ENCODE measurements around the gene MRPS18B.

MRPS18B gene

DNA sequence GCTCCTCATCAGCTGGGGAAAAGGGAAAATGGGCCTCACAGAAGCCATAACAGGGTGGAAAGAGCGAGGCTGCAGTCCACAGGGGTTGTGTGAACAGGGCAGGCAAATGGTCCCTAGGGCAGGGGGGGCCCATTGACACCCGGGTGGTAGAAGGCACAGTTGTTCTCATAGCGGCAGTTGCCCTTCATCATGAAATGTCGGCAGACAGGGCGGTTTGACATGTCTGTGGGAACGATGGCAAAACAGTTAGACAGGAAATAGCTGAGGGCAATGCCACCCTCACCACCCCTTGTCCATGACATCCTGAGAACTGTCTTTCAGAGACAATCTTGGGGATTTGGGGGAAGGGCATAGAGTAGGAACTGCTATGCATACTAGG lies 16.2 kb upstream of the MRPS18B start:
- TF ChIP-seq, protein P1, sequence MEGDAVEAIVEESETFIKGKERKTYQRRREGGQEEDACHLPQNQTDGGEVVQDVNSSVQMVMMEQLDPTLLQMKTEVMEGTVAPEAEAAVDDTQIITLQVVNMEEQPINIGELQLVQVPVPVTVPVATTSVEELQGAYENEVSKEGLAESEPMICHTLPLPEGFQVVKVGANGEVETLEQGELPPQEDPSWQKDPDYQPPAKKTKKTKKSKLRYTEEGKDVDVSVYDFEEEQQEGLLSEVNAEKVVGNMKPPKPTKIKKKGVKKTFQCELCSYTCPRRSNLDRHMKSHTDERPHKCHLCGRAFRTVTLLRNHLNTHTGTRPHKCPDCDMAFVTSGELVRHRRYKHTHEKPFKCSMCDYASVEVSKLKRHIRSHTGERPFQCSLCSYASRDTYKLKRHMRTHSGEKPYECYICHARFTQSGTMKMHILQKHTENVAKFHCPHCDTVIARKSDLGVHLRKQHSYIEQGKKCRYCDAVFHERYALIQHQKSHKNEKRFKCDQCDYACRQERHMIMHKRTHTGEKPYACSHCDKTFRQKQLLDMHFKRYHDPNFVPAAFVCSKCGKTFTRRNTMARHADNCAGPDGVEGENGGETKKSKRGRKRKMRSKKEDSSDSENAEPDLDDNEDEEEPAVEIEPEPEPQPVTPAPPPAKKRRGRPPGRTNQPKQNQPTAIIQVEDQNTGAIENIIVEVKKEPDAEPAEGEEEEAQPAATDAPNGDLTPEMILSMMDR (IDR thresholded peaks at IDR 0.05; ENCODE audit: low read depth, low read length) = no peak
- in situ Hi-C loops (cut with HindIII; ENCODE audit: low sequenced_read_pairs) = no loop called here
- H3K4me3 ChIP-seq (ENCODE audit: low read depth, low read length) = no peak overlapping the region
- no peak for DNase-seq (ENCODE audit: low read depth, low spot score)

DNA sequence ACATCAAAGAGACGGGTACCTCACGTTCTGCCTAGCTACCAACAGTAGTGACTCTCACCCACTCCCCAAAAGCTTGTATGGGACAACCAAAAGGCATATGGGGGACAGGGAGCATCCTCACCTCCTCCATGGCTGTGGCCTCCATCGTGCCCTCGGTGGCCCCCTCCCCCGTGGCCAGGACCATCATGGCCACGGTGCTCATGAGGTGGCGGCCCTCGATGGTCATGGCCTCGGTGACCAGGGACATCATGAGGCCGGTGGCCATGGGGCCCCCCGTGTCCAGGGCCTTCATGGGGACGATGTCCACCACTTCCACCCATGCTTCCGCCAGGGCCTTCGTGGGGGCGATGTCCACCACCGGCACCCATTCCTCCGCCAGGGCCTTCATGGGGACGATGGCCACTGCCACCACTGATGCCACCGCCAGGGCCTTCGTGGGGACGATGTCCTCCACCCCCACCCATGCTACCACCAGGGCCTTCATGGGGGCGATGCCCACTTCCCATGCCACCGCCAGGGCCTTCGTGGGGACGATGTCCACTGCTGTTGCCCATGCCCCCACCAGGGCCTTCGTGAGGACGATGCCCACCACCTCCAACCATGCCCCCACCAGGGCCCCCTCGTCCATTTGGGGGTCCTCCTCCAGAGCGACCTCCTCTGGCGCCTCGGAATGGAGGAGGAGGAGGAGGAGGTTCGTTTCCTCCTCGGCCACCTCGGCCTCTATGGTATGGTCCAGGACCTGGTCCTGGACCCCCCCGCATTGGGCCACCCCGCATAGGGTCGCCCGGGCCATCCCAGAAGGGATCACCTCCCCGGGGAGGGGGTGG lies 15.6 kb upstream of the MRPS18B start:
- no peak overlapping the region for H3K4me3 ChIP-seq (ENCODE audit: low read depth, low read length)
- TF ChIP-seq, protein P1 (IDR thresholded peaks at IDR 0.05; ENCODE audit: low read depth, low read length) = no peak
- DNase-seq (ENCODE audit: low read depth, low spot score) = no peak
- in situ Hi-C loops (cut with HindIII; ENCODE audit: low sequenced_read_pairs) = no loop called here

DNA sequence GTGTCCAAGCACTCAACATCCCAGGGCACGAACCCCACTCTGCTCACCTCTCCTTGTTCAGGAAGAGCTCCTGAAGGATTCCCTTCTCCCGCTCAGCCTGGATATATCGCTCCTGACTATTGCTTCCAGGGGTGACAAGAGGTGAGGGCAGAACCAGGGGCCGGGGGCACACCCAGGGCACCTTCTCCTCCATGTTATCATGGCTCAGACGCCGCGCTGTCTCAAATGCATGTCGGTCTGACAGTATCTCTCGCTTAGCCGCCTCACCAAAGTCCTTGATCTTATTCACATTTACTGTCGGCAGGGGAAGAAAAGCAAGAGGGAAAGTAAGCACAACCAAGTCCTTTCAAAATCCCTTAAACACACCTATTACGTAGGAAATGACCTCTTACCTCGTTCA lies 13.7 kb upstream of the MRPS18B start:
- TF ChIP-seq, protein P1 (IDR thresholded peaks at IDR 0.05; ENCODE audit: low read depth, low read length) = no peak
- DNase-seq (ENCODE audit: low read depth, low spot score) = no peak
- in situ Hi-C loops (cut with HindIII; ENCODE audit: low sequenced_read_pairs) = no loop called here
- no peak overlapping the region for H3K4me3 ChIP-seq (ENCODE audit: low read depth, low read length)

DNA sequence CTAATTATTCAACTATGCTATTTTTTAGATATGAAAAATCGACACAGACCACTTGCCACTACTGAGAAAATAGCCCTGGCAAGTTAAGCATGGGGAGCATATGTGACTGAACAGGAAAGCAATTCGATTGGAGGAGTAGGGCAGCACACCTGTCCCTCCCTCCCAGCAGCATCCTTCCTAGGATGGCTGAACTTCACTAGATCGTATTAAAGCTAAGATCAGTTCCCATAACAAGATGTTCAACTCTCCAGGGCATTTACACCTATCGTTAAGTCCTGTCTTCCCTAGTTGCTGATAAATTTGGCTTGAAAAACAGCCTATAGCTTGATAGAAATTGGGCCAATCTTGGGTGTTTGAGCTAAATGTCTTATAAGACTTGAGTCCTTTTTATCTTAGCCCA lies 7.6 kb upstream of the MRPS18B start:
- in situ Hi-C loops (cut with HindIII; ENCODE audit: low sequenced_read_pairs) = no loop called here
- no peak for DNase-seq (ENCODE audit: low read depth, low spot score)
- TF ChIP-seq, protein P1 (IDR thresholded peaks at IDR 0.05; ENCODE audit: low read depth, low read length) = no peak
- H3K4me3 ChIP-seq (ENCODE audit: low read depth, low read length) = no peak overlapping the region

DNA sequence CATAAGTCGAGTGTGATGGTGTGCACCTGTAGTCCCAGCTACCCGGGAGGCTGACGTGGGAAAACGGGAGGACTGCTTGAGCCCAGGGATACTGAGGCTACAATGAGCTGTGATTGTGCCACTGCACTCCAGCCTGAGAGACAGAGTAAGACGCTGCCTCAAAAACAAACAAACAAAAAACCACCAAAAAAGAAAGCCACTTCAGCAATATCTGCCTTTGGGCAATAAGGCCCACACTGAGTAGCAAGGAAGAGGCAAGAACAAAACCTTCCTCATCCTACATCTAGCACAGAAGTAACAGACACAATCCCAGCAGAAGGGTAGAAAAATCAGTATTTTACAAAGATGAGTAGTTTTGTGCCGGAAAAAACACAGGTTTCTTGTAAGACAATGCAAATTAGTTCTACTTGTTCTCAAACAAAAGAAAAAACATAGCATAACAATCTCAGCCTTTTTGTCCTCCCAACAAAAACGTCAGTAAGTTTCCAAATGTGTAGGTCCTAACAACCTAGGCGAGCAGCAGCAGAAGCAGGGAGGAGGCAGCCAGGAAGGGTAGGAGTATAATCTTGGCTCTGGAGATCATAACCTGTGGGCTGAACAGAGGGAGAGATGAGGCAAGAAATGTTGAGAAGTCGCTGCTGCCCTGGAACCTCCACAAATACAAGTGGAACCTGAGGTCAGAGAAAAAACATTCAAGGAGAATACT lies 6.3 kb upstream of the MRPS18B start:
- no peak for DNase-seq (ENCODE audit: low read depth, low spot score)
- TF ChIP-seq, protein P1 (IDR thresholded peaks at IDR 0.05; ENCODE audit: low read depth, low read length) = no peak
- no peak overlapping the region for H3K4me3 ChIP-seq (ENCODE audit: low read depth, low read length)
- in situ Hi-C loops (cut with HindIII; ENCODE audit: low sequenced_read_pairs) = no loop called here

DNA sequence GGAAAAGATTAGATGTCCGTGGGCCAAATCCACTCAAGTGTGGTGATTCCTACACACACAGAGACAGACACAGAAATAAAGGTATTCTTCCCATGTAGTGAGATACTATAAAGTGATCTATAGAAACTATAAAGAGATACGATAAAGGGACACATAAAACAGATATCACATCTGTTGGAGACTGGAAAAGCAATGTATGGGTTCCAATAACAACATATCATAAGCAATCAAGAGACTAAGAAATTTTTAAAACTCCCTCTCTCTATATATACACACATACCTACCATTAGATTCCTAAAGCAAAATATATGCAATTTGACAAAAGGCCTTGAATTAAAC lies 5.8 kb upstream of the MRPS18B start:
- in situ Hi-C loops (cut with HindIII; ENCODE audit: low sequenced_read_pairs) = no loop called here
- TF ChIP-seq, protein P1 (IDR thresholded peaks at IDR 0.05; ENCODE audit: low read depth, low read length) = no peak
- H3K4me3 ChIP-seq (ENCODE audit: low read depth, low read length) = no peak overlapping the region
- no peak for DNase-seq (ENCODE audit: low read depth, low spot score)

All from astrocyte of the spinal cord (primary cell).